SU-DHL-6 (cell line): ENCODE results near the gene PITX3.
"Not testable (repeated sequence)": the region's sequence is repeated elsewhere in the genome, so short reads cannot be mapped to it uniquely, and the experiment has no call there.

ENCODE experiments used
- H2AFZ ChIP-seq: fragments of 200-600 bp; sonication (generic); 2 replicates; pipeline ENCODE4 v1.6.1; 2014; ENCODE audit warnings: low read depth, mild to moderate bottlenecking, moderate library complexity, mixed read lengths, antibody characterized with exemption, low read length; ENCODE audit not compliant: severe bottlenecking
- H3F3A ChIP-seq: fragments of 200-600 bp; shearing (Covaris generic); 2 replicates; pipeline ENCODE4 v1.6.0; 2016; ENCODE audit warnings: antibody characterized with exemption, mild to moderate bottlenecking; ENCODE audit not compliant: insufficient read depth
- H3K27ac ChIP-seq: fragments of 200-600 bp; sonication (generic); 2 replicates; pipeline ENCODE4 v1.5.1; 2016; ENCODE audit warnings: low read depth, mild to moderate bottlenecking, low read length, moderate library complexity, mixed read lengths
- H3K27me3 ChIP-seq: fragments of 200-600 bp; sonication (generic), shearing (Covaris generic); 2 replicates; pipeline ENCODE4 v1.6.0; 2014; ENCODE audit warnings: mild to moderate bottlenecking, low read length
- H3K36me3 ChIP-seq: fragments of 200-600 bp; sonication (generic); 2 replicates; pipeline ENCODE4 v1.6.1; 2014; ENCODE audit warnings: mild to moderate bottlenecking, low read length, mixed read lengths
- H3K4me2 ChIP-seq: fragments of 300-600, 200-600 bp; shearing (Covaris generic), sonication (generic); 2 replicates; pipeline ENCODE4 v1.6.0; 2014; ENCODE audit warnings: low read length, low read depth, mild to moderate bottlenecking; ENCODE audit not compliant: poor library complexity, severe bottlenecking
- H3K4me3 ChIP-seq: fragments of 200-600 bp; sonication (generic); 2 replicates; pipeline ENCODE4 v1.5.1; 2014; ENCODE audit warnings: antibody characterized with exemption, low read length, mild to moderate bottlenecking, mixed read lengths; ENCODE audit not compliant: insufficient read depth, poor library complexity, severe bottlenecking
- H3K79me2 ChIP-seq: fragments of 200-600 bp; sonication (generic); 2 replicates; pipeline ENCODE4 v1.6.1; 2014; ENCODE audit warnings: mild to moderate bottlenecking, low read length, moderate library complexity; ENCODE audit not compliant: insufficient read depth
- H3K9ac ChIP-seq: fragments of 200-600 bp; sonication (generic); 2 replicates; pipeline ENCODE4 v1.7.0; 2014; ENCODE audit warnings: mild to moderate bottlenecking, low read length
- H3K9me2 ChIP-seq: fragments of 200-600 bp; sonication (generic); replicated peaks from 2 replicates; pipeline ENCODE4 v1.6.1; 2014; ENCODE audit warnings: low read length; ENCODE audit not compliant: insufficient read depth
- H3K9me3 ChIP-seq: fragments of 200-600 bp; sonication (generic); 2 replicates; pipeline ENCODE4 v1.6.1; 2014; ENCODE audit warnings: low read length, mixed read lengths; ENCODE audit not compliant: insufficient read depth
- H4K20me1 ChIP-seq: fragments of 200-600 bp; sonication (generic); 2 replicates; pipeline ENCODE4 v1.6.1; 2014; ENCODE audit warnings: low read depth, mild to moderate bottlenecking, antibody characterized with exemption, low read length, moderate library complexity, mixed read lengths
- EZH2phosphoT487 ChIP-seq: fragments of 200-600 bp; sonication (generic), shearing (Covaris generic); conservative IDR thresholded peaks from 2 replicates; pipeline ENCODE4 v1.6.1; 2018; ENCODE audit warnings: mild to moderate bottlenecking, antibody characterized with exemption, low read length, moderate library complexity, mixed read lengths
- TF ChIP-seq, protein P1 (sequence below): fragments of 200-600 bp; sonication (generic); IDR thresholded peaks from one replicate; pipeline ENCODE4 v1.5.1; 2017; ENCODE audit warnings: antibody characterized with exemption, mild to moderate bottlenecking, low read length, moderate library complexity; ENCODE audit not compliant: insufficient read depth, poor library complexity, severe bottlenecking

PITX3 gene

DNA sequence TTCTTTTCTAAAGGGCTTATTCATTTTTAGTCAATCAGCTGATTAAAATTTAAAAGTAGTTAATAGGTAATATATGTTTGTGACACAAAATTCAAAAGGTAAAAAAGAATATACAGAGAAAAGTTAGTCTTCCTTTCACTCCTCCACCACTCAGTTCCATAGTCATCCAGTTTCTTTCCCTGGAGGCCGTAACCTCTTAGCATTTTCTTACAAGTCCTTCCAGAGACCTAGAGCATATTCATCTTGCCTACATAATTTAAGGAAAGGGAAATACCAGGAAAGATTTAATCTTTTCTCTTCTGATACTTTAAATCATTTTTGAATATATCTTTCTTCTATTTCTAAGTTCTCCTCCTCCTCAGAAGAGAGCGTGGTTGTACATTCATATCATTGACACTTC is 14.1 kb upstream of the PITX3 start:
- Histone ChIP-seq H3K4me3 (no peak overlapping the region), H3F3A (0 out of 2 replicates have a peak, but pooled peaks cover 5% of the 10 kb centered on the region), H3K36me3 (peaks cover 9% of the 10 kb centered on the region; the same call in 1 of the 2 replicates), H3K27ac (no peak overlapping the region), H3K9me2 (no peaks in the 10 kb centered on the region), H3K9ac (no peak overlapping the region), H4K20me1 (no peaks in the 10 kb centered on the region; the same call in 1 of the 2 replicates), H3K27me3 (no peaks in the 10 kb centered on the region), H3K9me3 (no peaks in the 10 kb centered on the region), H3K79me2 (peaks cover 76% of the 10 kb centered on the region), H2AFZ (no peak overlapping the region), H3K4me2 (no peak overlapping the region)
- TF ChIP-seq, protein P1, sequence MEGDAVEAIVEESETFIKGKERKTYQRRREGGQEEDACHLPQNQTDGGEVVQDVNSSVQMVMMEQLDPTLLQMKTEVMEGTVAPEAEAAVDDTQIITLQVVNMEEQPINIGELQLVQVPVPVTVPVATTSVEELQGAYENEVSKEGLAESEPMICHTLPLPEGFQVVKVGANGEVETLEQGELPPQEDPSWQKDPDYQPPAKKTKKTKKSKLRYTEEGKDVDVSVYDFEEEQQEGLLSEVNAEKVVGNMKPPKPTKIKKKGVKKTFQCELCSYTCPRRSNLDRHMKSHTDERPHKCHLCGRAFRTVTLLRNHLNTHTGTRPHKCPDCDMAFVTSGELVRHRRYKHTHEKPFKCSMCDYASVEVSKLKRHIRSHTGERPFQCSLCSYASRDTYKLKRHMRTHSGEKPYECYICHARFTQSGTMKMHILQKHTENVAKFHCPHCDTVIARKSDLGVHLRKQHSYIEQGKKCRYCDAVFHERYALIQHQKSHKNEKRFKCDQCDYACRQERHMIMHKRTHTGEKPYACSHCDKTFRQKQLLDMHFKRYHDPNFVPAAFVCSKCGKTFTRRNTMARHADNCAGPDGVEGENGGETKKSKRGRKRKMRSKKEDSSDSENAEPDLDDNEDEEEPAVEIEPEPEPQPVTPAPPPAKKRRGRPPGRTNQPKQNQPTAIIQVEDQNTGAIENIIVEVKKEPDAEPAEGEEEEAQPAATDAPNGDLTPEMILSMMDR, result no peak
- no peak for TF ChIP-seq EZH2phosphoT487

DNA sequence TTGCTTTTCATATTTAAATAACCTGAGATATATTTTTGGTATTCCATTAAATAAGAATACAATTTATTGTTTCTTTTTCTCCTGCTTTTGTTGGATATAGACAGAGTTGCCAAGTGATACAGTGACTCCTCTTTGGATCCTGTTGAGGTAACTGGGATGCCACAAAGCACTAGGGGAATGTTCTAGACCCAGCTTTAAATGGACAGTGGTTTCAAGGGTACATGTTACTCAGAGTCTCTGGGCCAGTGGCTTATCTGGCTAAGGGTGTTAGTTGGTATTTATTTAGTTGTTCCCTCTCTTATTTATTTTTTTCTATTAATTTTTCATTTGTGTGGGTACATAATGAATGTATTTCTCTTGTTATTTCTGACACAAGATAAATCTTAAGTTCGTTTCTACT is 13.1 kb upstream of the PITX3 start:
- Histone ChIP-seq H3K36me3 (peaks cover 8% of the 10 kb centered on the region; the same call in 1 of the 2 replicates), H3K9ac (no peak overlapping the region), H4K20me1 (no peaks in the 10 kb centered on the region; the same call in 1 of the 2 replicates), H3K9me3 (no peaks in the 10 kb centered on the region), H3K4me3 (no peak overlapping the region), H2AFZ (no peak overlapping the region), H3K79me2 (peaks cover 86% of the 10 kb centered on the region), H3K27ac (no peak overlapping the region), H3K27me3 (no peaks in the 10 kb centered on the region), H3F3A (no peaks in the 10 kb centered on the region), H3K4me2 (no peak overlapping the region), H3K9me2 (no peaks in the 10 kb centered on the region)
- TF ChIP-seq, protein P1, result no peak
- TF ChIP-seq EZH2phosphoT487, result no peak

GRCh38 chr10:102252508-102252907 is 11.2 kb upstream of the PITX3 start:
- not testable (repeated sequence) for H3K36me3 ChIP-seq, H3K27ac ChIP-seq, H4K20me1 ChIP-seq, H3F3A ChIP-seq, H3K27me3 ChIP-seq, H3K9me2 ChIP-seq, H3K4me2 ChIP-seq, H3K9me3 ChIP-seq, H3K9ac ChIP-seq, H3K4me3 ChIP-seq, H2AFZ ChIP-seq
- peaks cover 98% of the 10 kb centered on the region for H3K79me2 ChIP-seq

GRCh38 chr10:102247734-102248133 is 6.4 kb upstream of the PITX3 start:
- TF ChIP-seq EZH2phosphoT487, result no peak
- TF ChIP-seq, protein P1, result no peak
- Histone ChIP-seq H4K20me1 (peaks cover 13% of the 10 kb centered on the region; the same call in 1 of the 2 replicates), H3K9me2 (no peaks in the 10 kb centered on the region), H3K27me3 (no peaks in the 10 kb centered on the region), H3K4me3 (no peak overlapping the region), H3F3A (no peaks in the 10 kb centered on the region), H3K9me3 (no peaks in the 10 kb centered on the region), H3K79me2 (peaks cover 72% of the 10 kb centered on the region), H3K4me2 (peak overlapping the region; percentile 81), H2AFZ (no peak overlapping the region), H3K36me3 (no peaks in the 10 kb centered on the region), H3K9ac (peak overlapping the region; percentile 2; the same call in 1 of the 2 replicates), H3K27ac (no peak overlapping the region)
